ENCODE measurements around the gene MATN1. TPM values are rescaled to one million over a fixed set of nuclear protein-coding genes. Genes with fewer than 3 reads are reported as not detected.
A peak's percentile ranks its signal among the peaks of the same experiment; 100 is the strongest.

Gene MATN1
- total RNA-seq, 6 experiments from 2014 or later: 0.06 TPM; not detected in 5

DNA sequence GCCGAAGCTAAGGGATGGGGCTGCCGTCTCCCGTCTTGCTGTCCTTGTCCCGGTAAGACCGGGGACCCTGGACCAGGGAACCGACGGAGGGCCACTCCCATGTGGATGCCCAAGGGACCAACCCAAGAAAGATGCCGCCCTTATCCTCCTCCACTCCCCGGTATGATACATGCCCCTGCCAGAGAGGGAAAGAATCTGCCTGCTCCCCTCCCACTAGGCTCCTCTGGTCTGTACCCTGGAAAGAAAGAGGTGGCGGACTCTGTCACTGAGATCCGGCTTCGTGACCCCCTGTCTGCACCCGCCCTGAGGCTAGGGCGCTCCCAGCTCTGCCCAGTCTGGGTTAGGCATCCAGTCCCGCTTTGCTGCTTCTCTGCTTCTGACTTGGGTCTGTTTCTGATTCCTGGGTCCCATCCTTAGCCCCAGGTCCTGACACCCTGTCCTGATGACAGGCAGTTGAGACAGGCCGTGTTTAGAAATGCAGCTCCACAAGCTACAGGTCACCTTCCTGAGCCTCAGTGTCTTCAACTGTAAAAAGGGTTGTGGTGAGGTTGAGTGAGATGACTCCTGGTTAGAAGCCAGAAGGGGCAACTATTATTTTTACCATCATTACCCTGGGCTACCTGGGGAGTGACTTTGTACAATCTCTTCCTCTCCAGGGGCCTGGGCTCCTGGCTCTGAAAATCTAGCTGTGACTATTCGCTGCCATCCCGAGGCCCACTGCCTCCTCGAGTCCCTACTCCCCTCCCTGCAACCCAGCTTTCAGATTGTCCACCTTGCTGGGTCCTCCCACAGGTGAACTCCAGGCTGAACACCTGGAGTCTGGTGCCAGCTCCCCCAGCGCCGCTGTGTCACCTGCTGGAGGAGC, 3.7 kb downstream of the MATN1 start:
- peak overlapping the region; percentile 73; the same call in 1 of the 2 replicates for H3K4me3 Mint-ChIP-seq
- H3K27ac Mint-ChIP-seq: peak overlapping the region; percentile 93
- peak; percentile 25 for DNase-seq

DNA sequence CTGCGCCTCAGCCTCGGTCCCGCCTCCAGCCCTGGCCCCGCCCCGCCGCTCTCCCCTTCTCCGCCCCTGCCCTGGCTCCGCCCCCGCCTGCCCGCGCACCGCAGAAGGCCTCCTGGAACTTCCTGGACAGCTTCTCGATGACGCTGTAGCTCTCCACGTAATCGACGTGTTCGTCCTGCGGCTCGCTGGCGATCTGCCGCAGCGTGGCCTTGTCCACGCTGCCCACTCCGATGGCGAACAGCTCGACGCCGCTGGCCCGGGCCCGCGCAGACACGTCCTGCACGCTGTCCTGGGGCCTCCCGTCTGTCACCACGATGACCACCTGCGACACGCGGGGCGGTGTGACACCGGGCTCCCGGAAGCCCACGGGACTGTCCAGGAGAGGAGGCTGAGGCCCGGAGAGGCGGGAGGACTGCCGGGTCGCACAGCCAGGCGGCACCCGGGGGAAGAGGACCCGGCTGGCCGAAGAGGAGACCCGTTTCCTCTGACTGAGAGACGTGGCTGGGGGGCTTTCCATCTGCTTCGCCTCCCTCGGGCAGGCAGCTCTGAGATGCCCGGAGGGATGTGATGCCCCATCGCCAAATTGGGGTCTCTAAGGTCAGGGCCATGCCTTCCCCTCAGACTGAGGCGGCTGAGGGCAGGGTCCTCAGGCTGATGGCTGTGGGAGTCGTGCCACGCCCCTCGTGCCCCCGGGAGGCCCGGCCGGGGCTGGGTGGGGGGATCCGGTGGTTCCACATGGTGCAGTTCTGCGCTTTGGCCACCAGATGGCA, 4.6 kb downstream of the MATN1 start:
- H3K4me3 Mint-ChIP-seq: peak overlapping the region; percentile 73
- peaks cover 4% of the 10 kb centered on the region; the same call in 1 of the 2 replicates for H3K36me3 Mint-ChIP-seq (ENCODE audit: low read depth)
- H3K27me3 Mint-ChIP-seq (ENCODE audit: insufficient read depth): peaks cover 6% of the 10 kb centered on the region
- TF ChIP-seq, protein P1, sequence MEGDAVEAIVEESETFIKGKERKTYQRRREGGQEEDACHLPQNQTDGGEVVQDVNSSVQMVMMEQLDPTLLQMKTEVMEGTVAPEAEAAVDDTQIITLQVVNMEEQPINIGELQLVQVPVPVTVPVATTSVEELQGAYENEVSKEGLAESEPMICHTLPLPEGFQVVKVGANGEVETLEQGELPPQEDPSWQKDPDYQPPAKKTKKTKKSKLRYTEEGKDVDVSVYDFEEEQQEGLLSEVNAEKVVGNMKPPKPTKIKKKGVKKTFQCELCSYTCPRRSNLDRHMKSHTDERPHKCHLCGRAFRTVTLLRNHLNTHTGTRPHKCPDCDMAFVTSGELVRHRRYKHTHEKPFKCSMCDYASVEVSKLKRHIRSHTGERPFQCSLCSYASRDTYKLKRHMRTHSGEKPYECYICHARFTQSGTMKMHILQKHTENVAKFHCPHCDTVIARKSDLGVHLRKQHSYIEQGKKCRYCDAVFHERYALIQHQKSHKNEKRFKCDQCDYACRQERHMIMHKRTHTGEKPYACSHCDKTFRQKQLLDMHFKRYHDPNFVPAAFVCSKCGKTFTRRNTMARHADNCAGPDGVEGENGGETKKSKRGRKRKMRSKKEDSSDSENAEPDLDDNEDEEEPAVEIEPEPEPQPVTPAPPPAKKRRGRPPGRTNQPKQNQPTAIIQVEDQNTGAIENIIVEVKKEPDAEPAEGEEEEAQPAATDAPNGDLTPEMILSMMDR (IDR thresholded peaks at IDR 0.05): peak; percentile 100
- peaks cover 15% of the 10 kb centered on the region for H3K9me3 Mint-ChIP-seq
- peaks cover 11% of the 10 kb centered on the region for H3K4me1 Mint-ChIP-seq (ENCODE audit: low read depth)
- H3K27ac Mint-ChIP-seq: peak overlapping the region; percentile 93
- DNase-seq: peak; percentile 98

More for the DNA sequence above, 3.7 kb downstream of the MATN1 start:
- peaks cover 9% of the 10 kb centered on the region for H3K27me3 Mint-ChIP-seq (ENCODE audit: insufficient read depth)
- H3K36me3 Mint-ChIP-seq (ENCODE audit: low read depth): peaks cover 4% of the 10 kb centered on the region; the same call in 1 of the 2 replicates
- H3K9me3 Mint-ChIP-seq: peaks cover 15% of the 10 kb centered on the region
- TF ChIP-seq, protein P1 (IDR thresholded peaks at IDR 0.05): no peak; the same call in none of the 2 replicates
- H3K4me1 Mint-ChIP-seq (ENCODE audit: low read depth): peaks cover 11% of the 10 kb centered on the region

DNA sequence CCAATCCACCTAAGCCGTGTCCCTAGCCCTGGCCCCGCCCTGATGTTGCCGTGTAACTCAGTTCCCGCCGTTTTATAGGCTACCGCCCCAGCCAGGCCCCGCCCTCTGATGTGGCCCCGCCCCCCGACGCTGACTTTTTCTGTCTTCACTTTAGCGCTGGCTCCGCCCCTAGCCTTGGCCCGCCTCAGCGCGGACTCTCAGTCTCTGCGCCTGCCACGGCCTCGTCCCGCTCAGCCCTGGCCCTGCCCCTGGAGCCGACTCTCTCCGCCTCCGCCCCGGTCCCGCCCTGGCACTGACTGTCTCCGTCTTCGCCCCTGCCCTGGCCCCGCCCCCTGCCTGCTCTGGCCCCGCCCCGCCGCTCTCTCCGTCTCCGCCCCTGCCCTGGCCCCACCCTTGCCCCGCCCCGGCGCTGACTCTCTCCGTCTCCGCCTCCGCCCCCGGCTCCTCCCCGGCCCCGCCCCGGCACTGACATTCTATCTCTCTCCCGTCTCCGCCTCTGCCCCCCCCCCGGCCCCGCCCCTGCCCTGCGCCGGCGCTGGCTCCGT, 5.2 kb downstream of the MATN1 start:
- peaks cover 6% of the 10 kb centered on the region for H3K27me3 Mint-ChIP-seq (ENCODE audit: insufficient read depth)
- H3K9me3 Mint-ChIP-seq: peaks cover 15% of the 10 kb centered on the region
- peak overlapping the region; percentile 75 for H3K27ac Mint-ChIP-seq
- H3K4me3 Mint-ChIP-seq: peak overlapping the region; percentile 86
- DNase-seq: peak; percentile 97
- H3K4me1 Mint-ChIP-seq (ENCODE audit: low read depth): peaks cover 16% of the 10 kb centered on the region
- TF ChIP-seq, protein P1 (IDR thresholded peaks at IDR 0.05): no peak
- peaks cover 4% of the 10 kb centered on the region; the same call in 1 of the 2 replicates for H3K36me3 Mint-ChIP-seq (ENCODE audit: low read depth)

DNA sequence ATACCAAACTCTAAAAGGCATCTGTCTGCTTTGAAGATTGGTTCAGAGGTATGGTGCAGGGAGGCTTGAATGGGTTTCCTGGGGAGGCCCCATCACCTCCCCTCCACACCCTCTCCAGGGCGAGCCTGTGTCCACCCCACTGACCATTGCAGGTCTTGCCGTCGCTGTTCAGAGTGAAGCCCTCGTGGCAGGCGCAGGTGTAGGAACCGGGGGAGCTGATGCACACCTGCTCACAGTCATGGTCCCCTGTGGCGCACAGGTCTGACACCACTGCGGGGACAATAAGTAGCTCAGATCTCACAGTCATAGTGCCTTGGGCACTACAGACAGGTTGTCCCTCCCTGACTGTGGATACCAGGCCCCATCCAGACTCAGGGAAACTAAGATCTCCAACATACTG, 6.7 kb downstream of the MATN1 start:
- H3K36me3 Mint-ChIP-seq (ENCODE audit: low read depth): peaks cover 4% of the 10 kb centered on the region; the same call in 1 of the 2 replicates
- H3K27ac Mint-ChIP-seq: no peak overlapping the region
- TF ChIP-seq, protein P1 (IDR thresholded peaks at IDR 0.05): no peak
- DNase-seq: no peak
- peaks cover 15% of the 10 kb centered on the region for H3K9me3 Mint-ChIP-seq
- peaks cover 10% of the 10 kb centered on the region for H3K27me3 Mint-ChIP-seq (ENCODE audit: insufficient read depth)
- H3K4me1 Mint-ChIP-seq (ENCODE audit: low read depth): peaks cover 18% of the 10 kb centered on the region
- H3K4me3 Mint-ChIP-seq: no peak overlapping the region

DNA sequence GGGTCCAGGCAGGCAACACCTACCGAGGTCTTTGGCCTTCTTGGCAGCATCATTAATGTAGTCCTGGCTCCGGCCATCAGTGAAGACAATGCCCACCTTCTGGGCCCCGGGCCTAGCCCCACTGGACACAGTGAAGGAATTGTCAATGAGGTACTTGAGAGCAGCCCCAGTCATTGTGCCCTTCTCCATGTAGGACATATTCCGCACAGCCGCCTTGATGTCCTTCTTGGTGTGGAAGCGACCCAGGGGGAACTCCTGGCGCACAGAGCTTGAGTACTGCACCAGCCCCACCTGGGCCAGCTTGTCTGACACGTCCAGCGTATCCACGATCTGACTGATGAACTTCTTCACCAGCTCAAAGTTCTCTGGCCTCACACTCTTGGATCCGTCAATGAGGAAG, 7.5 kb downstream of the MATN1 start:
- TF ChIP-seq, protein P1 (IDR thresholded peaks at IDR 0.05): no peak
- no peak overlapping the region for H3K4me3 Mint-ChIP-seq
- no peak for DNase-seq
- H3K36me3 Mint-ChIP-seq (ENCODE audit: low read depth): peaks cover 4% of the 10 kb centered on the region; the same call in 1 of the 2 replicates
- peaks cover 18% of the 10 kb centered on the region for H3K4me1 Mint-ChIP-seq (ENCODE audit: low read depth)
- peaks cover 15% of the 10 kb centered on the region for H3K9me3 Mint-ChIP-seq
- H3K27ac Mint-ChIP-seq: no peak overlapping the region
- H3K27me3 Mint-ChIP-seq (ENCODE audit: insufficient read depth): peaks cover 15% of the 10 kb centered on the region

Measured in HFFc6 (cell line).